ENCODE data around the gene EDC3.
A peak's percentile ranks its signal among the peaks of the same experiment; 100 is the strongest.

The EDC3 gene

DNA sequence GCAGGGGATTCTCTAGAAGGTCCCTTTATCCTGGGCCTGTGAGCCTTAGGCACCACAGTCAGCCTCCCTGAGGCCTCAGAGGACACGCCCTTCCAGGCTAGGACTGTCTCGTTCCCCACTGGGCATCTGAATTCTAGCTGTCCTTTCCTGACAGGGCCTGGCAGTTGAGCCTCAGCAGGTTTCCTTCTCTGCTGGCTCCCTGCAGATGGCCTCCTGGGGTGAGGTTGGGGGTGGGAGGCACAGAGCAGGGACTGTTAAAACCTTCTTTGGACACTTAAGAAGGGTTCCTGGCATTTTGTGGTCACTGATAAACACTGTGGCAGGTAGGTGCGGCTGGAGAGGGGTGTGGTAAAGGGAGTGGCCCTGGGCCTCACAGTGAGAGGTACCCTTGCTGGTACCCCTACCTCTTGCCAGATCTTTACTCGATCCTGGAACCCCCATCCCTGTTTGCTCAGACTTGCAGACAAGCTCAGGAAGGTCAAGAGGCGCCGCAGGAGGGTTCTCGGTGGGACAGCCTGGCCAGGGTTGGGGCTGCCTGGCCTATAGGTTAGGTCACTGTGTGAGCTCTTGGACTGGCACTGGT lies 71.7 kb downstream of the EDC3 start:
- DNase-seq, result no peak

DNA sequence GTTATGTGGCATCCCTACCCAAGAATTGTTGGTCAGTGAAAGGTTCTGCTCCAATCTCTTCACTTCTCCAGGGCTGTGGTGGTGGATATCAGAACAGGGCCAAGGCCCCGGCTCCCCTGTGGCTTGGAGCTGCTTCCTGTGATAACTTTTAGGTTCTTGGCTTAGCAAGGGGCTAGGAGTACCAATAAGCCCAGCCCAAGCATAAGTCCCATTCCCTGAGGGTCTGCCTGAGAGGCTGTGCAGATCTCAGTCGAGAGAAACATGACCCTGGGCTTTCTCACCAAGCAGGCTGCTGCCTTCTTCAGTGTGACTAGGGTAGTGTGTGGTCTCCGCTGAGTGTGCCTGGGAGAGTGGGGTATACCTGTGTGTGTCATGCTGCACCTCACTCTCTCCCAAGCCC lies 73.1 kb downstream of the EDC3 start:
- no peak for DNase-seq

DNA sequence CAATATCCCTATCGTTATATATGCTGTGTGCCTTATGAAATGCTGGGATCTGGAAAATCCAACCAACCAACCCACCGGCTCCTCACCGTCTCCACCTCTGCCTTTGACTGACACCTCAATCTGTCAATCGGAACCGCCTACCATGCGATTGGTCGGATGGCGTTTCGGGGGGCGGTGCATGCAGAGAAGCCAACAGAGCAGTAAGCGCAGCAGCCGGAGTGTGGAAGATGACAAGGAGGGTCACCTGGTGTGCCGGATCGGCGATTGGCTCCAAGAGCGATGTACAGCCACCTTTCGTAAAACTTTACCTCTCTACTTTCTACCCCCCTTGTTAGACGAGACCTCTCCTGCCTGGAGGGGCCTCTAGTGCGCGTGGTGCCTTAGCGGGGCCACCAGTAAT lies 73.9 kb downstream of the EDC3 start:
- DNase-seq, result no peak

DNA sequence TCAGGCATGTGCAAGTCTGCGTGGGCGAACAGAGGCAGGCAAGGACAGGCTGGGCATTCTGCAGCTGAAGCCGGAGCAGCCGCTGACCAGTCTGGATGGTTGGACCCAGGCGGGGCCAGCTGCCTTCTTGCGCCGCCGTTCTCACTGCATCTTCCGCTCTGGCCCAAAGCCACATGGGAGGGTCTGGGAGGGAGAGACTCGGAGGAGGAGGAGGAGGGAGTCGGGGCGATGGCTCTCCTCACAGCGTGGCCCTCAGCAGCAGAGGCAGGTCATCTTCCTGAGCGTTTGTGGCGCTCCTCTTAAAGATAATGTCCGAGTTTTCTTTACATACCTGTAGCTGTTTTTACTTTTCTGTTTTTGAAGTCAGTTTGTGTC lies 74.3 kb downstream of the EDC3 start:
- no peak for DNase-seq

DNA sequence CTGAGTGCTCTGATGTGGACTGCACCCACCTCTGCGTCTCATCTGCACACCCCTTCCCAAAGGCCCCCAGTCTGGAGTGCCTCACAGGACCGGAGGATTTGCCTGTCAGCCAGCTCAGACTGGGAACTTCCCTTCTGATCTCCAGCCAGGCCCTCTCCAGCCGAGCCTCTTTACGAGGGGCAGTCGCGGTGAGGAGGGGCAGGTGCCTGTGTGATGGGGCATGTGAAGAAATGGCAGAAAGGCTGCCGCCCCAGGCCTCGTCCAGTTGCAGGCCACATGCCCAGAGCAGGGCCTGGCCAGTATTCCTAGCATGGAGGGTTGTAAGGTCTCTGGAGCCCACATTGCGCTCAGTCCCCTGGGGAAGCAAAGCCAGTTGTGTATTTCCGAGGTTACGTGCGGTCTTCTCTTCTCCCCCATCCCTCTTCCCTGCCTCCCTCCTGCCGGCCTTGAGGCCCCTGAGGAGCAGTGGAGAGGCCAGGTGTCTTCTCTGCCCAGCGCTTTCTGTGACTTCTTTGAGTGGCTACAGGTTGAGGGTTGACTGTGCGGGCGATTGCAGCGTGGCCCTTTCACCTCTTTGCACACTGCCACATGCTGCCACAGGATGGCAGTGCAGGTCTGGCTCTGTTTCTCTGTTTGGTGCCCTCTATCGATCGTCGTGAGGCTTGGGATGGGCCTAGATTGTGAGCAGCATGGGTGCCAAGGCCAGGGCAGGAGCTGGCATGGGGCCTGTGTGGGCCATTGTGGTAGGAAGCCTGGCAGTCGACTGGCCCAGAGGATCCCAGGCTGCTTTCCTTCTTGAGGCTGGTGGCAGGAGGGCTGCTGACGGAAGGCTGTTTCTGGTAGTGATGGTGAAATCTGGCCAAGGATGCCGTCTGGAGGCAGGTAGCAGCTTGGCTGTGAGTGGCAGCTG lies 74.9 kb downstream of the EDC3 start:
- DNase-seq, result peak; percentile 54

DNA sequence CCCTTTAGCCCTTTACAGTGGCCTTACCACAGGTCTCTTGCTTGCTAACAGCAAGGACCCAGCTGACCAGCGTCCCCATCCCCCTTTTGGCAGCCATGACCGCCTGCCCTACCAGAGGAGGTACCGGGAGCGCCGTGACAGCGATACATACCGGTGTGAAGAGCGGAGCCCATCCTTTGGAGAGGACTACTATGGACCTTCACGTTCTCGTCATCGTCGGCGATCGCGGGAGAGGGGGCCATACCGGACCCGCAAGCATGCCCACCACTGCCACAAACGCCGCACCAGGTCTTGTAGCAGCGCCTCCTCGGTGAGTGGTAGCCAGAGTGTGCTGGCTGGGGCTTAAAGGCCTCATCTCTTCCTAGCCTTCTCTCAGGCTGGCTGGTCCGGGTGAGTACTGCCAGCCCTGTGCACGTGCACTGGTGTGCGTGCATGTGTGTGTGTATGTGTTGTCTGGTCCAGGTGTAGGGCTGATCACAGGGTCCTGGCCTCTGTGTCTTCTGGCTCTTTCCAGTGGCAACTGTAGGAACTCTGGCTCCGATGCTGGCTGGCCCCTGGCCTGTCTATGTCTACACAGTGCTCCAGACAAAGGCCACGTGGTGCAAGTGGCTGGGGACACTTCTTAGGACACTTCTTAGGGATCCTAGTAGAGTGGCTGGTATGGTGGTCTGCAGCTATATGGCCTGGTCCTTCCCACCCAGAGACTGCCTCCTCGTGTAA lies 75.7 kb downstream of the EDC3 start:
- no peak for DNase-seq

DNA sequence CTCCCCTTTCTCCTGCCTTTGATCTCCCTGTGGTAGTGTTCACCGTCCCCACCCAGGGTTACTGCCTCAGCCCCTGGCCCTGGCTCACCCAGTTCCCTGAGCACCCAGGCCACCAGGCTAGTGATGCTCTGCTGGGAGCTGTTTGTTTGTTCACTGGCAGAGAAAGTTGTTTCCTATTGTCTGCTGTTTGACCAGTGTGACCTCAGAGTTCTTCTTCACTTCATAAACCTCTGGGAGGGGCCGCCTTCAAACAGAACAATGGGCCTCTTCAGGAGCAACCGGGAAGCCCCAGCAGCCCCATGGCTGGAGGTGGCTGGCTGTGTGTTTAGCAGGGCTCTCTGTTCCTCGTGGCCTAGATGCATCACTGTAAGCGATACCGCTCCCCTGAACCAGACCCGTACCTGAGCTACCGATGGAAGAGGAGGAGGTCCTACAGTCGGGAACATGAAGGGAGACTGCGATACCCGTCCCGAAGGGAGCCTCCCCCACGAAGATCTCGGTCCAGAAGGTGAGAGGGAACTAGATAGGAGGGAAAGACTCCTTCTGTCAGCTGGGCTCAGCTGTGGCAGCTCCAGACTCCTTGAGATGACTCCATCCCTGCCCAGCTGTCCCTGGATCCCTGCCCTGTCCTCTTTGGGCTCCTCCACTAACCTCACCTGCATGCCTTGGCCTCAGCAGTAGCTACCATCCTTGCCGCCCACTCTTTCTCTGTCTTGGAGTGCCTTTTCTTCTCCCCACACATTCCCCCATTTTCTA lies 76.8 kb downstream of the EDC3 start:
- no peak for DNase-seq

DNA sequence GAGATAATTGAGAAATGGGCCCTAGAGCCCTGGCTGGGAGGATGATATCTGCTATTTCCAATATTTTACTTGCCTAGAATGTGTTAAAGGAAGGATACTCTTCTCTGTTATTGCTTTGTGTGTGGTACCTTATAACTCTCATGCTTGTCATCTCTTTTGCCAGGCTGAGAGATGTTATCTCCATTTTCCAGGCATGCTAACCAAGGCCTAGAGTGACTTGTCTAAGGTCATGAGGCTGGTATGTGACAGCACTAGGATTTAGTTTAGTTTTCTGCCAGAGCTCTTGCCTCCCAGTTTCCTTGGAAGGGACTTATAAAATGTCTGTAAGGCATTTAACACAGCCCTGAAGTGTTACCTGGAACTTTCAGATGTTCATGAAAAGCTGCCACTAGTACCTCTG lies 78.8 kb downstream of the EDC3 start:
- no peak for DNase-seq

DNA sequence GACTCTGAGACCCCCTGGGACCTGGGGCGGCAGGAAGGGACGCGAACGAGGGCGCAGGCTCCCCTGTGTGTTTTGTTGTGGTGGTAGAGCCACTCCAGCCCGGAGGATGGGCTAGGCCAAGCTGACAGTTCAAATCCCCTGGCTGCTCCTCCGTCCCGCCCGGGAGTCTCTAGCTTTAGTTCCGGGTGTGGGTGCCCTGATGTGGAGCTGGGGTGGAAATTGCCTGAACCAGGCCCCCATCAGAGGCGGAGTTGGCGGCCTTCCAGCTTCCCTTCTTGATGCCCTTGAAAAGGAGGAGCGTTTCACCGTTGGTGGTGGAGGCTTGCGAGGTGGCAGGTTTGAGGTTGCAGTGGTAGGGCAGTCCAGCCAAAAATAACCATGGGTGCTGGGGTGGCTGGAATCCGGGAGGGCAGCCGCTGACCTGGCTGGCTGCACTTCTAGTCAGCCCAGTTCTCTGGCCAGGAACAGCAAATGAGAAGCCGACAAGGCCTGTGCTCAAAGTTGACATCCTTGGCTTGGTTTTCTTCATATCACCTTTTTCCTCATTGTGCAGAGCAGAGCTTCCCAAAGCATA lies 79.4 kb downstream of the EDC3 start:
- peak; percentile 33 for DNase-seq

DNA sequence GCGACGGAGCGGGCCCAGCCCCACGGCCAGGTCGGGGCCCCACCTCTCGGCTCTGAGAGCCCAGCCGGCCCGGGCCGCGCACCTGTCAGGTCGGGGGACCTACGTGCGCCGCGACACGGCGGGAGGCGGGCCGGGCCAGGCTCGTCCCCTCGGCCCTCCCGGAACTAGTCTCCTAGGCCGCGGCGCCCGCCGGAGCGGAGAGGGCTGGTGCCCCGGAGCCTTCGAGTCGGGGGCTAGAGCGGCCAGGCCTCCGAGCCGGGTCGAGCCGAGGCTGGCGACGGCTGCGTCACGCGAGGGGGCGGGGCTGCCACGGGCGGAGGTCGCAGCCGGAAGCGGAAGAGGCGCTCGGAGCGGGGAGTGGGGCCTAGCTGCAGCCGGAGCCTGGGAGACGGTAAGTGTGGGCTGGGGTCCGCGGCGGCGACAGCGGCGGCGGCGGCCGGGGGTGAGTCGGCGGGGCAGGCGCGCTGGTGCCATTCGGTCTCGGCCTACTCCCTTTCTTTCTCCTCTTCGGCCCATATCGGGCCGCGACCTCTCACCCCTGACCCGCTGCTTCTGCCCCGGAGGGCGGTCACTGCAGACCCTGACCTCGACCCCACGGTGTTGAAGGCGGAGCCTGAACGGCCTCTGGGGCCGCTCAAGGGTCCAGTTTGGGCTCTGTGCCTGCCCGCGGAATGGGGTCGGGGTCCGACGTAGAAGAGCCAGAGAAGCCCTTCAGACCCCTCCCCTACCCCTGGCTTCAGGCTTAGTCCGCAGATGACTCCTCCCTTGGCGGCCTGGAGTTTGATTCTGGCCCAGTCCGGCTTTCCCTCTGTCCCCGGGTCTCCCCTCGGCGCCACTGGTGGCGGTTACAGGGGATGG lies 80.1 kb downstream of the EDC3 start, which contains the start of gene CLK3:
TSS of gene CLK3 (plus strand) at position 329 of the 858 bp plus-strand sequence. CDS start 3,361 bp downstream, outside the sequence.
- DNase-seq, result peak; percentile 96

DNA sequence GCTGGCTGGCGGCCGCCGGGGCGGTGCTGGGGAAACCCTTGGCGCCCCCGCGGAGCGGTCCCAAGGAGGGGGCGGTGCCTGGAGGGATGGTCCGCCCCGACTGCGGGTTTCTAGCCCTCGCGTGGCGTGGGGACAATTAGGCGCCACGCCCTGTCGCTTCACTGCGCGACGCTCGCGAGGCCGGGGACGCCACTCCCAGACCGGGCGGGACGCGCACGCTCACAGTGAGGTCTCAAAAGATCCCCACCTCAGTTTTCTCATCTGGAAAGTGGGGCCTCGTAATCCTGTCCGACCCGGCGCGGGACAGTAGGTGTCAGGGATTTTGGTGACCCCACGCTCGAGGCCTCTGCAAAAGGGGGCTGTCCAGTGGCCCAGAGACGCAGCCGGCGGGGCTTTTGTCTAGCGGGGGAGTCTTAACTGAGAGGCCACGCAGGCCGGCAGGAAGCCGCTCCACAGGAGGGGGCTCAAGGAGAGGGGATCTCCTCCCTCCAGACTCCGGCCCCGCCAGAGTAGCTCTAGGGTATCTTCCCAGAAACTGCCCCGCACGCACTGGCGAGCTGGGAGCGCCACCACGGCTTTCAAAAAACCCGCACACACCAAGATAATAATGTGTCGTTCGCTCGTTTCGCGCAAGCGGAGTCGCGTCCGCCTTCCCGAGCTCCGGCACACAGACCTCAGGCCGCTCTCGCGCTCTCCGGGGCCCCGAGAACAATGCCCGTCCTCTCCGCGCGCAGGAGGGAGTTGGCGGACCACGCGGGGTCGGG lies 80.9 kb downstream of the EDC3 start:
- peak; percentile 86 for DNase-seq

DNA sequence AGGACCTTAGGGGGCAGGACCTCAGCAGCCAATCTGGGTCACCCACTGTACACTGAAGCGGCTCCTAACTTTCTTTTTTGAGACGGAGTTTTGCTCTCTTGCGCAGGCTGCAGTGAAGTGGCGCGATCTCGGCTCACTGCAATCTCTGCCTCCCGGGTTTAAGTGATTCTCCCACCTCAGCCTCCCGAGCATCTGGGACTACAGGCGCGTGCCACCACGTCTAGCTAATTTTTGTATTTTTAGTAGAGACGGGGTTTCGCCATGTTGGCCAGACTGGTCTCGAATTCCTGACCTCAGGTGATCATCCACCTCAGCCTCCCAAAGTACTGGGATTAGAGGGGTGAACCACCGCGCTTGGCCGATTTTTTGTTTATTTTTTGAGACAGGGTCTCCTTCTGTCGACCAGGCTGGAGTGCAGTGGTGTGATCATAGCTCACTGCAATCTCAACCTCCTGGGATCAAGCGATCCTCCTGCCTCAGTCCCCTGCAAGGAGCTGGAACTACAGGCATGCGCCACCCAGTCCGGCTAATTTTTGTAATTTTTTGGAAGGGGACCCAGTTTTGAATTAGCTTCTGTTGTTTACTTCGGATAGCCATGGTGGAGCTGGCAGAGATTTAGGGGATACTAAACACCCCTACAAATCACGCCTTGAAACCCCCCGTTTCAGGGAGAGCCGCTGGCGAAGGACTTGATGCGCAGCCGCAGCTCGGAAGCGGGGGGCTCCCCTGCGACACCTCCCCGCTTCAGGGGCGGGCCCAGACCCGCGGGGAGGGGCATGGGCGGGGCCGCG lies 81.7 kb downstream of the EDC3 start:
- no peak for DNase-seq

DNA sequence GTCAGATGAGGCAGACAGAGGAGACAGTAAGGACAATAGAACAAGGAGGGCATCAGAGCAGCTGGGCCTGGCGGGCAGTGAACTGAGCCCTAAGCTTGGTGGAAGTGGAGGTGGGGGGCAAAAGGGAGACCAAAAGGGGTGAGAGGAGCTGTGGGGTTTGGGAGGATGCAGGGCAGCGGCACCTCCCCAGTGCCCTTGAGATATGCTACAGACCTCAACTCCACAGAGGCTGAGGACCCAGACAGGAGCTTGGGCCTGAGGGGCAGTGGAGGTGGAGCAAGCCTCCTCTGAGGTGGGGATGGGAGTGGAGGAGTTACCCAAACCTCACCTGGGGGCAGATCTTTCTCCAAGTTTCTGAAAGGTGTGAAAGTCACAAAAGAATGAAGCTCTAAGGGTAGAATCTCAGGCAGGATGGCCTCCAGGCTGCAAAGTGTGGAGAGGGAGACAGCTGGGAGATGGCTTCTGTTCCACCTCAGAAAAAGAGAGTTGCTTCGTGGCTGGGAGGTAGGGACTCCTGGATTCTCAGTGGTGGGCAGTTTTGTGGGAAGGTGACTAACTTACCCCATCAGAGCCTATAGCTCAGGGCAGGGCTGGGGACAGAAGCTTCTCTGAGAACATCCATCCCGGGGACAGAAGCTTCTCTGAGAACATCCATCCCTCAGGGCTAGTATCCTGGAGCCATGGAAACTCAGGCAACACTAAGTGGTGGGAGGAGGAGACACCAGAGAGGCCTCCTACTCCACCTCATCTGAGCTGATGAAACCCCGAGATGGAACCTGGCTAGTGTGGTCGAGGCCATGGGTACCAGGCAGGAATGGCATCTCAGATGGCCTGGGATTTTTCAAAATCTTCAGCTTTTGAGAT lies 82.5 kb downstream of the EDC3 start:
- no peak for DNase-seq

DNA sequence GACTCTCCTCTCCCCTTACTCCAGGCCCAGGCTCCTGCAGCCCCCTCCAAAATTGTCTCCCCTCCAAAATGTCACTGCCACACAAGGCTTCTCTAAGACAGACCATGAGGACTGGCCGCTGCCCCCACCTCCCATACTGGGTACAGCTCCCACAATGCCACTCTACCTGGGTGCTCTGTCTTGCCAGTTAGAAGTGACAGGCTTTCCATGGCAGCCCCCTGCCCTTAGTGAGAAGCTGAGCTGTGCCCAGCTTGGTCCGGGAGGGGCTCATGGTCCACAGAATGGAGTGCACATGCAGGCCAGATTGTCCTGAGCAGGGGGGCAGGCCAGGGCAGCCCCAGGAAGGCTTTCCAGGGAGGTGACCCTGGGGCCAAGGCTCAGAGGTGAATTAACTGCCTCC lies 83.1 kb downstream of the EDC3 start:
- no peak for DNase-seq

DNA sequence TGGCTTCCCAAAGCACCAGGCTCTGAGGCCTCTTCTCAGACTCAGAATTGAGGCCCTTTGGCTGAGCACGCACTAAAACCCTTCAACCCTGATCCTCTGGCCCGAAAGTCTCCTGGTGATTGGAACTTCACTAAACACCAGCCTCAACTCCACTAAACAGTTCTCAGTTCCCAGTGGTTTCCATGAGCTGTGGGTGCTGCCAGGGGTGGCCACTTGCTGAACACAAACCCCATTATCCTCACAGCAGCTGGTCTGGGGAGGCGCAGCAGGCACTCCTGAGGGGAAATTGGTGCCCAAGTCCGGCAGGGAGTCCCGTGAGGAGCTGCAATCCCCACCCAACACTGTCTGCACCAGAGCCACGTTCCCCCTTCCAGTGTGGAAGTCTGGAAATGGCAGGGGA lies 84.0 kb downstream of the EDC3 start:
- no peak for DNase-seq

DNA sequence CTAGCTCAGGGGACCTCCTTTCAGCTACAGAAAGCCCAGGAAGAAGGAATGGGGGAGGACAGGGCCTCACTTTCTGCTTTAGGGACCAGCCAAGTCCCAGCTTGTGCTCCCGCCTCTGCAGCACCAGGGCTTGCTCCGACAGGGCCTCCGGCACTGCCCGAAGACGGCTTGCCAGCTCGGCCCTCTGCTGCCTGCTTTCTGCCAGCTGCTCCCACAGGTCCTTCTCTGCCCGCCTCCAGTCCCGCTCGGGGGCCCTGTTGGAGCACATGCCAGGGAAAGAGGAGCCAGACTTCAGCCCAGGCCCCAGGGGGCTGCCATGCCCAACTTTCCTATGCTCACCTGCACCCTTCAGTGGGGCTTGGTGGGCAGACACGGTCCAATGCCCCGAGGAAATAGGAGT lies 84.5 kb downstream of the EDC3 start:
- DNase-seq, result no peak

DNA sequence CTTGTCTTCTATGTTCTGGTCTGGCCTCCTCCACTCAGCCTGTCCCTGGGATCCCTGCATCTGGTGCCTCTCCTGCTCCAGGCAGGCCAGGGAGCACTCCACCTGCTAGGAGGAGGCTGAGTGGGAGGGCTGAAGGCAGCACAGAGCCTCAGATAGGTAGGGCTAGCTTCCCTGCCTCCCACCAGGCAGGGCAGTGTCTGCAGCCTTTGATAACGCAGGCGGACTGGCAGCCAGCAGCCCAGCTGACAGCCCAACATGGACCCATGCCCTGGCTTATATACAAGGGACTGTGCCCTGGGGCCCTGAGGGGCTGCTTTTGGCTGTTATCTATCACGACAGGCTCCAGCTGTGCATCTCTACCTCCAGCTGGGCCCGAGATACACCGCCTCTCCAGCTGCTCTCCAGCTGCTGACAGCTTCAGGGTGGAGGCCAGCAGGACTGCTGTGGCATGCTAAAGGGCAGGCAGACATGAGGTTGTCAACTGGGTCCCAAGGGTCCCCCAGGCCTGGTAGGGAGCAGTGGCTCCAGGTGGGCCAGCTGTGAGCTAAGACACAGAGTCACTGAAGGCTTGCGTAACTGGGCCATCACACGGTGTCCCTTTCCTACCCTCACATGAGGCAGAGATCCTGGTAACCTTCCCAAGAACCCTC lies 85.4 kb downstream of the EDC3 start:
- DNase-seq, result no peak

DNA sequence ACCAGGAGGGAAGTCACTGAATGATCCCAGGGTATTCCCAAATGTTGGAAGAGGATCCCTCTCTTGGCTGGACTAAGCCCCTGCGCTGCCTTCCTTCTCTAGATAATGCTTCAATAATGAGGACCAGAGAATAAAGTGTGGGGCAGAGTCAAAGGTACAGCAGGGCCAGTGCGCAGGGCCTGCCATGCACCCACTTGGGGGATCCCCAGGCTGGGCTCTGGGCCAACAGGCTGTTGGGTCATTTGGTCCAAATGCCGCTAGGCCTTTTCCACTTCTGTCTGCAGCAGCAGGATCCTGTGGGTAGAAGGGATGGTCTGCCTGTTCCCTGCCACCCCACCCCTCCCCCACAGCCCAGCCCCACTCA lies 85.9 kb downstream of the EDC3 start:
- no peak for DNase-seq

DNA sequence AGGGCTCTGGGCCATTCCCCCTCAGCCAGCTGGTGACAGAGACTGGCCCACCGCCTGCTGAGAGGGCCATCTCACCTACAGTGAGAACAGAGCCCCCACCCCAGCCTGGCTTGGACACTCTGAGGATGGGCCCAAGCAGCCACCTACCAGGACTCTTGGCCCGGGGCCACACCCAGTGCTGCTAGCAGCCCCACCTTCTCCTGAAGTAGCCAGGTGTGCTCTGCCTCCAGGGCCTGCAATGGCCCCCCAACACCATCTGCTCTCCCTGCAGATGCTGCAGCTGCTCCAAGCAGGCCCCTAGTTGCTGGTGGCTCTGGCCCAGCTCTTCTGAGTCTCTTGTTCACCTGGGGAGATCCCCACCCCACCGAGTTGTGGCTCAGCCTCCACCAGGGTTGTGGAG lies 87.0 kb downstream of the EDC3 start:
- no peak for DNase-seq

All from NK-92 treated with Interleukin-12 subunit alpha and Interleukin-12 subunit beta, amount 100 ng/mL, for 24 hours (cell line).